NK-92 (cell line): ENCODE data around the gene TRAM2.

Source experiments
- DNase-seq: peaks from one replicate; lab custom pipeline; 2025; ENCODE audit not compliant: unreplicated experiment; lab: John Stamatoyannopoulos, UW

The TRAM2 gene

GRCh38 chr6:52511163-52511562, 65.7 kb downstream of the TRAM2 start:
- DNase-seq: no peak

GRCh38 chr6:52510213-52510562, 66.7 kb downstream of the TRAM2 start:
- no peak for DNase-seq

GRCh38 chr6:52509281-52510212, 67.3 kb downstream of the TRAM2 start:
- no peak for DNase-seq

GRCh38 chr6:52508261-52508739, 68.6 kb downstream of the TRAM2 start:
- no peak for DNase-seq

- no peak for DNase-seq
These were observed 69.2 kb downstream of the TRAM2 start for GRCh38 chr6:52507557-52508260.

- DNase-seq: no peak
These were observed 70.4 kb downstream of the TRAM2 start for GRCh38 chr6:52506476-52506875.

- DNase-seq: no peak
These were observed 71.0 kb downstream of the TRAM2 start for GRCh38 chr6:52505726-52506409.

GRCh38 chr6:52504782-52505136, 72.1 kb downstream of the TRAM2 start:
- DNase-seq: no peak

GRCh38 chr6:52503851-52504781, 72.7 kb downstream of the TRAM2 start:
- no peak for DNase-seq

GRCh38 chr6:52503323-52503747, 73.5 kb downstream of the TRAM2 start:
- DNase-seq: no peak

- DNase-seq: no peak
These were observed 74.4 kb downstream of the TRAM2 start for GRCh38 chr6:52502306-52503029.

GRCh38 chr6:52500238-52501129, 76.4 kb downstream of the TRAM2 start:
- no peak for DNase-seq

- DNase-seq: no peak
These were observed 77.1 kb downstream of the TRAM2 start for GRCh38 chr6:52499681-52500236.

- no peak for DNase-seq
These were observed 77.8 kb downstream of the TRAM2 start for GRCh38 chr6:52499026-52499425.

GRCh38 chr6:52498538-52499017, 78.3 kb downstream of the TRAM2 start:
- no peak for DNase-seq

- no peak for DNase-seq
These were observed 79.0 kb downstream of the TRAM2 start for GRCh38 chr6:52497652-52498408.

- no peak for DNase-seq
These were observed 80.2 kb downstream of the TRAM2 start for GRCh38 chr6:52496631-52497030.

- no peak for DNase-seq
These were observed 80.9 kb downstream of the TRAM2 start for GRCh38 chr6:52495922-52496321.
